Measurements from ENCODE around the gene SHMT1. TPM values are rescaled to one million over a fixed set of nuclear protein-coding genes. Genes with fewer than 3 reads are reported as not detected.

SHMT1 gene
- total RNA-seq, 4 donors from 2014 or later = 16.3 to 30.3 (median 21.1) TPM

DNA sequence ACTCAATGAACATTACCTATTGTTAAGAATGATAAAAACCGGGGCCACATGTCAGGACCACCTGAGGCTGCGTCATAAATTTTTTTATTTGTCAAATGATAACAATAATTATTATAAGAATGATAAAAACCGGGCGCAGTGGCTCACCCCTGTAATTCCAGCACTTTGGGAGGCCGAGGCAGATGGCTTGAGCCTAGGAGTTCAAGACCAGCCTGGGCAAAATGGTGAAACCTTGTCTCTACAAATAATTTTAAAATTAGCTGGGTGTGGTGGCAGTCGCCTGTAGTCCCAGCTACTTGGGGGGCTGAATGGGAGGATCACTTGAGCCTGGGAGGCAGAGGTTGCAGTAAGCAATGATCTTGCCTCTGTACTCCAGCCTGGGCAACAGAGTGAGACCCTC lies 816 bp upstream of the SHMT1 start:
- Histone ChIP-seq H3K4me1 (peaks cover 0 to 26% (median 4%) of the 10 kb centered on the region in 3 donors), H3K27me3 (no peaks in the 10 kb centered on the region), H3K4me3 (no peak overlapping the region), H3K9me3 (no peaks in the 10 kb centered on the region), H3K36me3 (peaks cover 0 to 16% of the 10 kb centered on the region in 2 donors), H3K27ac (peak overlapping the region in 1 of 4 donors; percentile 90)
- WGBS, 2 donors (ENCODE audit: low coverage in 1 of 2) = 85 to 92% methylated on average over 5 to 6 of the region's 6 CpGs
- no peak for ATAC-seq
- TF ChIP-seq EP300 (IDR thresholded peaks at IDR 0.05) = no peak
- TF ChIP-seq POLR2A (IDR thresholded peaks at IDR 0.05) = no peak
- no peak for TF ChIP-seq POLR2AphosphoS5 (IDR thresholded peaks at IDR 0.05)
- no peak for TF ChIP-seq CTCF (IDR thresholded peaks at IDR 0.05)

GRCh38 chr17:18362698-18363100 lies 651 bp downstream of the SHMT1 start:
- peak overlapping the region; percentile 54 to 90 (median 84) for H3K27ac ChIP-seq
- 0 to 15% methylated on average over 2 to 8 of the region's 14 CpGs for WGBS, 2 donors (ENCODE audit: low coverage in 1 of 2)
- H3K4me1 ChIP-seq = peaks cover 0 to 26% (median 4%) of the 10 kb centered on the region in 3 donors
- peak; percentile 17 for ATAC-seq
- no peaks in the 10 kb centered on the region for H3K9me3 ChIP-seq
- H3K27me3 ChIP-seq = no peaks in the 10 kb centered on the region
- TF ChIP-seq POLR2A (IDR thresholded peaks at IDR 0.05) (no peak), EP300 (IDR thresholded peaks at IDR 0.05) (no peak), CTCF (IDR thresholded peaks at IDR 0.05) (no peak), POLR2AphosphoS5 (IDR thresholded peaks at IDR 0.05) (peak; percentile 26)
- H3K4me3 ChIP-seq = peak overlapping the region; percentile 90 to 93
- H3K36me3 ChIP-seq = peaks cover 0 to 27% of the 10 kb centered on the region in 2 donors

DNA sequence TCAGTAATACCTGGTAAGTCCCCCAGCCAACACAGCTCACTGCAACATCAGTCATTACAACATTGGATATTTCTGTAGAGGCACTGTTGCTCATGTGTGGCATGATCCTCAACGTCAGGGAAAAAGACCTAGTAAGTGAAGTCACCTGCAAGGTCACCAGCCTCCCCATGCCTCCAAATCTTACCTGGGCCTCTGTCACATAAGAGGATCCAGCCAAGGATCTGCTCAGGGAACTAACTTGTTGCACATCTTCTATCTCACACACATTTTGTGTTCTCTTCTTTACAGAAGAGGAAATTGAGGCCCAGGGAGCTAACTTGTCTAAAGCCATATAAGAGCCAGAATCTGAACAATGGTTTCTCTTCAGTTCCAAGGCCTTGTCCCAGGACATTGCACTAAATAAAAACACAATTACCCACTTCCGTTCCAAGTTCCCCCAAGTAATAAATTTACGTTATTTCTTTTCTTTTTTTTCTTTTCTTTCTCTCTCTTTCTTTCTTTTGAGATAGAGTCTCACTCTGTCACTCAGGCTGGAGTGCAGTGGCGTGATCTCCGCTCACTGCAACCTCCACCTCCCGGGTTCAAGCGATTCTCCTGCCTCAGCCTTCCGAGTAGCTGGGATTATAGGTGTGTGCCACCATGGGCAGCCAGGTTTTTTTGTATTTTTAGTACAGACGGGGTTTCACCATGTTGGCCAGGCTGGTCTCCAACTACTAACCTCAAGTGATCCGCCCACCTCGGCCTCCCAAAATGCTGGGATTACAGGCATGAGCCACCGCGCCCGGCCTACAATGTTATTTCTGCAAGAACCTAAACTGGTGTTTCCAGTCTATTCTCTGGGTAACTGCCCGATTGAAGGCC lies 1.3 kb downstream of the SHMT1 start:
- no peak for ATAC-seq
- no peaks in the 10 kb centered on the region for H3K9me3 ChIP-seq
- TF ChIP-seq POLR2AphosphoS5 (IDR thresholded peaks at IDR 0.05) (no peak), CTCF (IDR thresholded peaks at IDR 0.05) (no peak), POLR2A (IDR thresholded peaks at IDR 0.05) (no peak), EP300 (IDR thresholded peaks at IDR 0.05) (no peak)
- H3K36me3 ChIP-seq = peaks cover 0 to 27% of the 10 kb centered on the region in 2 donors
- 57 to 74% methylated on average over 9 of the region's 15 CpGs for WGBS, 2 donors (ENCODE audit: low coverage in 1 of 2)
- no peaks in the 10 kb centered on the region for H3K27me3 ChIP-seq
- peak overlapping the region in 1 of 2 donors; percentile 93 for H3K4me3 ChIP-seq
- peaks cover 0 to 31% (median 4%) of the 10 kb centered on the region in 3 donors for H3K4me1 ChIP-seq
- H3K27ac ChIP-seq = peak overlapping the region in 3 of 4 donors; percentile 81 to 90 (median 87)

- no peak for ATAC-seq
- no peak overlapping the region for H3K27ac ChIP-seq
- H3K27me3 ChIP-seq = no peaks in the 10 kb centered on the region
- TF ChIP-seq POLR2AphosphoS5 (IDR thresholded peaks at IDR 0.05) (no peak), POLR2A (IDR thresholded peaks at IDR 0.05) (no peak), CTCF (IDR thresholded peaks at IDR 0.05) (no peak), EP300 (IDR thresholded peaks at IDR 0.05) (no peak)
- peaks cover 0 to 38% (median 4%) of the 10 kb centered on the region in 3 donors for H3K4me1 ChIP-seq
- peaks cover 0 to 37% of the 10 kb centered on the region in 2 donors for H3K36me3 ChIP-seq
- H3K4me3 ChIP-seq = no peak overlapping the region
- 82 to 100% methylated on average over 5 to 6 of the region's 8 CpGs for WGBS, 2 donors (ENCODE audit: low coverage in 1 of 2)
- no peaks in the 10 kb centered on the region for H3K9me3 ChIP-seq
Measured at GRCh38 chr17:18360518-18360917, 2.8 kb downstream of the SHMT1 start.

Measured in gastroesophageal sphincter (tissue), 4 donors.